ENCODE results near the gene BMP4. TPM values are rescaled to one million over a fixed set of nuclear protein-coding genes. Genes with fewer than 3 reads are reported as not detected.
A peak's percentile ranks its signal among the peaks of the same experiment; 100 is the strongest.
"Not testable (repeated sequence)": the region's sequence is repeated elsewhere in the genome, so short reads cannot be mapped to it uniquely, and the experiment has no call there.

The BMP4 gene
- polyA plus RNA-seq, 1 experiment = 20.8 TPM

DNA sequence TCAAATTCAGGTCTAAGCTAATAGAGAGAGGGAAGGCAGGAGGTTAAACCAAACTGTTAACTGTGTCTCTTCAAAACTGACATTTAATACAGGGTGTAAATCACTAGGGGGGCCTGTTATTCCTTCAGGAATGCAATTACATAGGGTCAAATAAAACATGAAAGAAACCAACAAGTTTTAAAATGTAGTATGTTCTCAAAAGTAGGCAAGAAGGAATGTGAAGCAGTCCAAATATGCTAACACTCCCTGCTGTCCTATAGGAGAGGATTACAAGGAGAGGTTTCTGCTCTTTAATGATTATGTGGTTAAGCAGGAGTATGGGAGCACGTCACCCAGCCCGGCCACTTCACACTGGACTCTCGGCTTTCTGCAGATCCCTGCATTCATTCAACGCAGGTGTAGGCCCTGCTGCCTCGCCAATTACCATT is 42.5 kb upstream of the BMP4 start:
- POLR2A ChIA-PET = no interaction called here
- Histone ChIP-seq H3K4me3 (ENCODE audit: low read depth, low read length) (no peak overlapping the region), H3K27me3 (ENCODE audit: control insufficient read depth, insufficient read depth, low read length) (no peaks in the 10 kb centered on the region), H3K9me3 (ENCODE audit: control insufficient read depth, insufficient read depth, low read length) (no peaks in the 10 kb centered on the region), H3K27ac (ENCODE audit: low read depth, low read length) (no peak overlapping the region)
- DNase-seq (ENCODE audit: low read depth, low spot score) = peak; percentile 37
- CTCF ChIA-PET = no interaction called here
- TF ChIP-seq, protein P1, sequence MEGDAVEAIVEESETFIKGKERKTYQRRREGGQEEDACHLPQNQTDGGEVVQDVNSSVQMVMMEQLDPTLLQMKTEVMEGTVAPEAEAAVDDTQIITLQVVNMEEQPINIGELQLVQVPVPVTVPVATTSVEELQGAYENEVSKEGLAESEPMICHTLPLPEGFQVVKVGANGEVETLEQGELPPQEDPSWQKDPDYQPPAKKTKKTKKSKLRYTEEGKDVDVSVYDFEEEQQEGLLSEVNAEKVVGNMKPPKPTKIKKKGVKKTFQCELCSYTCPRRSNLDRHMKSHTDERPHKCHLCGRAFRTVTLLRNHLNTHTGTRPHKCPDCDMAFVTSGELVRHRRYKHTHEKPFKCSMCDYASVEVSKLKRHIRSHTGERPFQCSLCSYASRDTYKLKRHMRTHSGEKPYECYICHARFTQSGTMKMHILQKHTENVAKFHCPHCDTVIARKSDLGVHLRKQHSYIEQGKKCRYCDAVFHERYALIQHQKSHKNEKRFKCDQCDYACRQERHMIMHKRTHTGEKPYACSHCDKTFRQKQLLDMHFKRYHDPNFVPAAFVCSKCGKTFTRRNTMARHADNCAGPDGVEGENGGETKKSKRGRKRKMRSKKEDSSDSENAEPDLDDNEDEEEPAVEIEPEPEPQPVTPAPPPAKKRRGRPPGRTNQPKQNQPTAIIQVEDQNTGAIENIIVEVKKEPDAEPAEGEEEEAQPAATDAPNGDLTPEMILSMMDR (IDR thresholded peaks at IDR 0.05; ENCODE audit: low read depth, low read length) = no peak

DNA sequence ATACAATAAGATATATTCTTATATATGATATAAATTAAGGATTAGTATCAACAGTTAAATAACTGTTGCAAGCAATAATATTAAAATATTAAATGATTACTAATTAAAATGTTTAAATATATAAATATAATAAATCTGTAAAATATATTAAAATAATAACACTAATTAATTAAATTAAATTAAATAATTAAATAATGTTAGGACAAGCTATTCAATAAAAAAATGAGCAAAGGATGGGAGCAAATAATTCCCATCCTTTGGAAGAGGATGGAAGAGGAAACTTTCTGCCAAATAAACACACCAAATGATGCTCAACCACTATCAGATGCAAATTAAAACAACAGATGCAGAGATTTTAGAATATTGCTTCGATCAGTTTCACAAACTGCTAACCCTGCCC is 39.4 kb upstream of the BMP4 start:
- no peak for DNase-seq (ENCODE audit: low read depth, low spot score)
- ChIA-PET POLR2A (no interaction called here), CTCF (no interaction called here)
- Histone ChIP-seq H3K27ac (ENCODE audit: low read depth, low read length) (no peak overlapping the region), H3K27me3 (ENCODE audit: control insufficient read depth, insufficient read depth, low read length) (no peaks in the 10 kb centered on the region), H3K4me3 (ENCODE audit: low read depth, low read length) (no peak overlapping the region), H3K9me3 (ENCODE audit: control insufficient read depth, insufficient read depth, low read length) (no peaks in the 10 kb centered on the region)
- TF ChIP-seq, protein P1 (IDR thresholded peaks at IDR 0.05; ENCODE audit: low read depth, low read length) = no peak

DNA sequence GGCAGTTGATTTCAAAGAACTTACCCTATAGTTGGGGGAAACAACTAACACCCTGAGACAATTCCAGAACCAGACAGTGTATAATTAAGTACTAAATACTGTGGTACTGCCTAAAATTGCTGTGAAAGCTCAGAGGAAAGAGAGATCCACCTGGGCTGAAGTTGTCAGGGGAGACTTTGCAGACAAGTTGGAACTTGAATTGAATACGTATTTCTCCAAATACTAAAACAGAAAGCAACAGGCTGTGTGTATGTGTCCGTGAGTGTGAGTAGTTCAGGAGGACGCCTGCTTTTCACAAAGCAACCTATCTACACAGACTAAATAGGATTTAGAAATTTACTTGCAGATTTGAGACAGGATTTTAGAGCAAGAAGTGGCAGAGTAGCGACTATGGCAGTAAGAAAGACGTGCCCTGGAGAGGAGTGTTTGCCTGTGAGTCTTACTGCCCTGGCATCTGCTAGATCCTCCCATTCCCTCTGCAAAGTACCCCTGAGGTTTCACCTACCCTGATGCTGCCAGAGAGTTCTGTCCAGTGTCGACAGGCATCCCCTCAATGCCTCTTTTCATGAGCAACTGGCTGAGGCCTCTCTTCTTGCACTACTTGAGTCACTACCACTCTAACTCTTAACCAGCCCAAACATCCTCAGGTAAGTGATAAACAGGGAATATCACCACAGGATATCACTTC is 37.4 kb upstream of the BMP4 start:
- no peaks in the 10 kb centered on the region for H3K9me3 ChIP-seq (ENCODE audit: control insufficient read depth, insufficient read depth, low read length)
- POLR2A ChIA-PET = no interaction called here
- TF ChIP-seq, protein P1 (IDR thresholded peaks at IDR 0.05; ENCODE audit: low read depth, low read length) = no peak
- CTCF ChIA-PET = no interaction called here
- no peak overlapping the region for H3K4me3 ChIP-seq (ENCODE audit: low read depth, low read length)
- no peak overlapping the region for H3K27ac ChIP-seq (ENCODE audit: low read depth, low read length)
- no peaks in the 10 kb centered on the region for H3K27me3 ChIP-seq (ENCODE audit: control insufficient read depth, insufficient read depth, low read length)
- no peak for DNase-seq (ENCODE audit: low read depth, low spot score)

DNA sequence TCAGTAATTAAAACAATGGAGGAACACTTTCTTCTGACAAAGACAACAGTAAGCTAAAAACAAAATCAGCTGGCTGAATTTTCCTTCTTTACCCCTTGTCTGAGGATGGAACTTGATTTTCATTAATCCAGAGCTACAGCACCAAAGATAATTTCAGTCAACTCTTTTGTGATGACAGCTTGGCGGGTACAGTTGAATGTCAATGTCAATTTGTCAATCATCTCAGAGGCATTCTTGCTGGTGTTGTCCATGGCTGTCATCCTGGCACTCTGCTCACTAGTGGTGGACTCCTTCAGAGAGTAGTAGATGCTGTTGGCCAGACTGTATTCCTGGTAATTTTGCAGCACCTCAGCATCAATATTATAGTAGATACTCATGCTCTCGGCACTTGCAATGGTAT is 34.4 kb upstream of the BMP4 start:
- ChIA-PET POLR2A (no interaction called here), CTCF (no interaction called here)
- no peaks in the 10 kb centered on the region for H3K27me3 ChIP-seq (ENCODE audit: control insufficient read depth, insufficient read depth, low read length)
- no peak overlapping the region for H3K27ac ChIP-seq (ENCODE audit: low read depth, low read length)
- peaks cover 1% of the 10 kb centered on the region for H3K9me3 ChIP-seq (ENCODE audit: control insufficient read depth, insufficient read depth, low read length)
- H3K4me3 ChIP-seq (ENCODE audit: low read depth, low read length) = no peak overlapping the region
- DNase-seq (ENCODE audit: low read depth, low spot score) = no peak
- TF ChIP-seq, protein P1 (IDR thresholded peaks at IDR 0.05; ENCODE audit: low read depth, low read length) = no peak

DNA sequence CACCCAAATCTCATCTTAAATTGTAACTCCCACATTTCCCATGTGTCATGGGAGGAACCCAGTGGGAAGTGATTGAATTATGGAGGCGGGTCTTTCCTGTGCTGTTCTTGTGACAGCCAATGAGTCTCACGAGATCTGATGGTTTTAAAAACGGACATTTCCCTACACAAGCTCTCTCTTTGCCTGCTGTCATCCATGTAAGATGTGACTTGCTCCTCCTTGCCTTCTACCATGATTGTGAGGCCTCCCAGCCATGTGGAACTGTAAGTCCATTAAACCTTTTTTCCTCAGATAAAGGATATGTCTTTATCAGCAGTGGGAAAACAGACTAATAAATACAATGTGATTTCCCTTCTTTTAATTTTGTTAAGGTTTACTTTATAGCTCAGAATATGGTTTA is 30.1 kb upstream of the BMP4 start:
- H3K4me3 ChIP-seq (ENCODE audit: low read depth, low read length); H3K27ac ChIP-seq (ENCODE audit: low read depth, low read length); POLR2A ChIA-PET; CTCF ChIA-PET; DNase-seq (ENCODE audit: low read depth, low spot score); H3K27me3 ChIP-seq (ENCODE audit: control insufficient read depth, insufficient read depth, low read length): not testable (repeated sequence)
- peaks cover 11% of the 10 kb centered on the region for H3K9me3 ChIP-seq (ENCODE audit: control insufficient read depth, insufficient read depth, low read length)

DNA sequence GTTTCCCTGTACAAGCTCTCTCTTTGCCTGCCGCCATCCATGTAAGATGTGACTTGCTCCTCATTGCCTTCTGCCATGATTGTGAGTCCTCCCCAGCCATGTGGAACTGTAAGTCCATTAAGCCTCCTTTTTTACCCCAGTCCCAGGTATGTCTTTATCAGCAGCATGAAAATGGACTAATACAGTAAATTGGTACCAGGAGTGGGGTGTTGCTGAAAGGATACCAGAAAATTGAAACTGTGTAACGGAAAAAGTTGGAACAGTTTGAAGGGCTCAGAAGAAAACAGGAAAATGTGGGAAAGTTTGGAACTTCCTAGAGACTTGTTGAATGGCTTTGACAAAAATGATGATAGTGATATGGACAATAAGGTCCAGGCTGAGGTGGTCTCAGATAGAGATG is 28.3 kb upstream of the BMP4 start:
- H3K4me3 ChIP-seq (ENCODE audit: low read depth, low read length); CTCF ChIA-PET; H3K27me3 ChIP-seq (ENCODE audit: control insufficient read depth, insufficient read depth, low read length); H3K27ac ChIP-seq (ENCODE audit: low read depth, low read length); DNase-seq (ENCODE audit: low read depth, low spot score); POLR2A ChIA-PET: not testable (repeated sequence)
- H3K9me3 ChIP-seq (ENCODE audit: control insufficient read depth, insufficient read depth, low read length) = peaks cover 11% of the 10 kb centered on the region
